ENCODE data around the gene NEK5. TPM values are rescaled to one million over a fixed set of nuclear protein-coding genes. Genes with fewer than 3 reads are reported as not detected.

Gene NEK5
- total and polyA plus RNA-seq, 2 donors (not counting 3 experiments of a cell fraction or from before 2014, with no cell fraction given), result 0.03 to 0.18 TPM

DNA sequence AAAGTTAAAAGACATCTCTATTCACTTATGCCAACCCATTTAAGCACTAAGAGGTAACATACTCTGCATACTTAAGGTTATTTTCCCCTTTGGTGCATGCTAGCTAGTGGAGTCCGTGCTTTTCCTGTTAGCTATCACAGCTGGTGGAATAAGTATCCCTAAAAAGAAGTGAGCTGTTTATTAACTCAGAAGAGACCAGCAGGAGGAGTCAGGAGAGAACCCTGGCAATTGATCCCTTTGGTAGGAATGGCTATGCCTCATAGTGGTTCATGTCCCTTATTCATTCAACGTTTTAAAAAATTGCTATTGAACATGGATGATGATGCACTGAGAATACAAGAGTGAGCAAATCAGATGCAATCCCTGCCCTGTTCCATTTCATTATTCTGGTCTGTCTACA, 12.4 kb upstream of the NEK5 start:
- H3K36me3 ChIP-seq (ENCODE audit: control insufficient read depth in 2 of 2, extremely low read depth in 1 of 2, insufficient read depth in 2 of 2, low read length in 2 of 2), result no peaks in the 10 kb centered on the region
- ChIA-PET CTCF (interaction anchor here (0.7 to 1.6 kb wide), 8 partner anchors 13 to 310 kb away, joined by 3 to 10 read pairs (median 6); no protein-coding TSS in a partner anchor), POLR2A (no interaction called here)
- no peak overlapping the region for H3K4me3 ChIP-seq (replicated peaks in 1 of 3; ENCODE audit: insufficient read depth in 1 of 3, low read depth in 1 of 3, low read length in 3 of 3)
- intact Hi-C loops (cut with micrococcal nuclease) (no loop called here), dilution Hi-C loops (cut with MboI; ENCODE audit: extremely low pct_ligation_motif_present, low sequenced_read_pairs) (no loop called here)
- H3K27me3 ChIP-seq (ENCODE audit: control insufficient read depth in 2 of 2, insufficient read depth in 2 of 2, low read length in 2 of 2), result no peaks in the 10 kb centered on the region
- no peaks in the 10 kb centered on the region for H3K9me1 ChIP-seq (replicated peaks; ENCODE audit: control insufficient read depth, extremely low read depth, insufficient read depth, low read length)
- DNase-seq (ENCODE audit: low read depth, low spot score), result no peak
- H3K9ac ChIP-seq (replicated peaks; ENCODE audit: extremely low read depth, insufficient read depth, low read length), result no peak overlapping the region
- BruUV-seq (replicated peaks), result no TSS peak
- no peaks in the 10 kb centered on the region for H3K4me1 ChIP-seq (ENCODE audit: control insufficient read depth, extremely low read depth, insufficient read depth, low read length)
- H4K20me1 ChIP-seq (replicated peaks; ENCODE audit: control insufficient read depth, extremely low read depth, insufficient read depth, low read length), result no peaks in the 10 kb centered on the region
- H3K9me3 ChIP-seq (replicated peaks; ENCODE audit: control insufficient read depth, insufficient read depth, low read length), result no peaks in the 10 kb centered on the region
- H3K27ac ChIP-seq (ENCODE audit: insufficient read depth, low read depth, low read length), result no peak overlapping the region
- no peak overlapping the region for H3K4me2 ChIP-seq (ENCODE audit: insufficient read depth, low read length)
- peak; percentile 24 for FAIRE-seq
- no peak overlapping the region for H2AFZ ChIP-seq (ENCODE audit: low read depth, low read length)
- TF ChIP-seq POLR2AphosphoS5 (IDR thresholded peaks at IDR 0.05; ENCODE audit: insufficient read depth, low read depth, low read length) (no peak), GATA2 (IDR thresholded peaks at IDR 0.05; ENCODE audit: insufficient read depth, insufficient read length, low read depth, low read length) (no peak), FOS (IDR thresholded peaks at IDR 0.05; ENCODE audit: borderline replicate concordance, insufficient read depth, low read length) (no peak), EZH2 (IDR thresholded peaks at IDR 0.05; ENCODE audit: borderline replicate concordance, low read depth, low read length, severe bottlenecking) (no peak), MYC (IDR thresholded peaks at IDR 0.05; ENCODE audit: low read depth, low read length) (no peak), JUN (IDR thresholded peaks at IDR 0.05; ENCODE audit: borderline replicate concordance, insufficient read depth, insufficient read length, low read depth) (no peak), POLR2A (IDR thresholded peaks at IDR 0.05; ENCODE audit: low read depth, low read length) (no peak)
- TF ChIP-seq, protein P1, sequence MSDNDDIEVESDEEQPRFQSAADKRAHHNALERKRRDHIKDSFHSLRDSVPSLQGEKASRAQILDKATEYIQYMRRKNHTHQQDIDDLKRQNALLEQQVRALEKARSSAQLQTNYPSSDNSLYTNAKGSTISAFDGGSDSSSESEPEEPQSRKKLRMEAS (IDR thresholded peaks at IDR 0.05; ENCODE audit: insufficient read depth, insufficient read length), result no peak
- TF ChIP-seq, protein P2, sequence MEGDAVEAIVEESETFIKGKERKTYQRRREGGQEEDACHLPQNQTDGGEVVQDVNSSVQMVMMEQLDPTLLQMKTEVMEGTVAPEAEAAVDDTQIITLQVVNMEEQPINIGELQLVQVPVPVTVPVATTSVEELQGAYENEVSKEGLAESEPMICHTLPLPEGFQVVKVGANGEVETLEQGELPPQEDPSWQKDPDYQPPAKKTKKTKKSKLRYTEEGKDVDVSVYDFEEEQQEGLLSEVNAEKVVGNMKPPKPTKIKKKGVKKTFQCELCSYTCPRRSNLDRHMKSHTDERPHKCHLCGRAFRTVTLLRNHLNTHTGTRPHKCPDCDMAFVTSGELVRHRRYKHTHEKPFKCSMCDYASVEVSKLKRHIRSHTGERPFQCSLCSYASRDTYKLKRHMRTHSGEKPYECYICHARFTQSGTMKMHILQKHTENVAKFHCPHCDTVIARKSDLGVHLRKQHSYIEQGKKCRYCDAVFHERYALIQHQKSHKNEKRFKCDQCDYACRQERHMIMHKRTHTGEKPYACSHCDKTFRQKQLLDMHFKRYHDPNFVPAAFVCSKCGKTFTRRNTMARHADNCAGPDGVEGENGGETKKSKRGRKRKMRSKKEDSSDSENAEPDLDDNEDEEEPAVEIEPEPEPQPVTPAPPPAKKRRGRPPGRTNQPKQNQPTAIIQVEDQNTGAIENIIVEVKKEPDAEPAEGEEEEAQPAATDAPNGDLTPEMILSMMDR (IDR thresholded peaks at IDR 0.05; ENCODE audit: extremely low read depth in 1 of 2, insufficient read depth in 1 of 2, low read depth in 1 of 2, low read length in 2 of 2), result no peak
- H3K79me2 ChIP-seq (ENCODE audit: control insufficient read depth, insufficient read depth, low read length), result no peaks in the 10 kb centered on the region

Measured in endothelial cell of umbilical vein (primary cell).